Measurements from ENCODE around the gene TMEM200A.

DNA sequence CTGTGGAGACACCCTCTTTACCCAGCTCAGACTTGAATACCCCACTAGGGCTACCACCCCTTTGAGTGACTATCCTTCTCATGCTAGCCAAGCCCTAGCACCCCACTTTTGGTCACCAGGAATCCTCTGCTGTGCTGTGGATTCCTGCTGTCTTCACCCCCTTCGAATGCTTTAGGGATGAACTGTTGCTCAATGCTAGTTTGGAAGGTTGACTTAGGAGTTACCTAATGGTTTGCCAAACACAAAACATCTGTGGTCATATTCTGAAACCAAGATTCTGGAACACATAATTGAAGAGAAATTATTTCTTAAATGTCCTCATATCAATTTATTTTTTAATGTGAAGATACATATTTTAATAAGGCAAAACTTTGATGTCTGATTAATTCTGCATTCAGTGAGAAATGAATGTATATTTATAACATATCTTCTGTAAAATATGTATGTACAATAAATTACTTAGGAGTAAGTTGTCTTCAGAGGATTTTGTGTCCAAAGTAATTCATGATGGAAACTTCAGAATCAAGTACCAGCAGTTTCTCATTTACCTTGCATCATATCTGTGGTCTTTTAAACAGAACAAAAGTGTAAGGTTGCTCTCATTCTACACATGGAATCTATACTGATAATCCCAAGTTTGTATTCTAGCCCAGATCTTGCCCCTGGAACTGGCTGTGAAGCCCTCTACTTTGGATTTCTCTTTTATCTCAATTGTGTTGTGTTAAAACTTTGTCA lies 46.9 kb downstream of the TMEM200A start:
- TF ChIP-seq CTCF (IDR thresholded peaks at IDR 0.05 in 4 of 5, conservative IDR thresholded peaks at IDR 0.05 in 1 of 5) (no peak), POLR2A (IDR thresholded peaks at IDR 0.05) (no peak)
